Natural killer cell (primary cell): ENCODE data around the gene NAA16. TPM values are rescaled to one million over a fixed set of nuclear protein-coding genes. Genes with fewer than 3 reads are reported as not detected.

Experiments
- ATAC-seq, 3 donors: fragments of 150-1000 bp in 2 of 3; fragments of 200-7000 bp in 1 of 3; cut with Tn5 transposase; 1 replicate in 1 of 3; 2 replicates in 2 of 3; pipeline ENCODE4 v1.10.0; 2021; ENCODE audit warnings: mild to moderate bottlenecking in 2 of 3, moderate library complexity in 2 of 3
- DNase-seq, 2 donors: peaks; one replicate each; pipeline versions ENCODE4 v3.0.0 to v3.0.0-alpha.2; 2013 to 2021; ENCODE audit warnings: mixed read lengths in 1 of 2
- H3K27ac ChIP-seq: one replicate; pipeline ENCODE4 v1.5.1; 2013; ENCODE audit warnings: mild to moderate bottlenecking, low read length
- H3K27me3 ChIP-seq: one replicate; pipeline ENCODE4 v1.6.1; 2013; ENCODE audit warnings: low read length; ENCODE audit not compliant: control insufficient read depth, insufficient read depth
- H3K36me3 ChIP-seq: one replicate; pipeline ENCODE4 v1.6.1; 2013; ENCODE audit warnings: low read length; ENCODE audit not compliant: control insufficient read depth, insufficient read depth
- H3K4me1 ChIP-seq: one replicate; pipeline ENCODE4 v1.6.1; 2013; ENCODE audit warnings: low read length; ENCODE audit not compliant: control insufficient read depth, insufficient read depth
- H3K4me3 ChIP-seq: one replicate; pipeline ENCODE4 v1.5.1; 2013; ENCODE audit warnings: low read length
- H3K9me3 ChIP-seq: one replicate; pipeline ENCODE4 v1.6.1; 2013; ENCODE audit warnings: low read length; ENCODE audit not compliant: control insufficient read depth, insufficient read depth
- H3K27ac Mint-ChIP-seq, 2 donors: one replicate each; pipeline ENCODE4 v1.8.0; 2022; ENCODE audit warnings: mild to moderate bottlenecking in 2 of 2, mixed read lengths in 2 of 2, moderate library complexity in 1 of 2
- H3K27me3 Mint-ChIP-seq, 2 donors: one replicate each; pipeline ENCODE4 v1.8.0; 2022; ENCODE audit warnings: low read depth in 2 of 2, mixed read lengths in 2 of 2
- H3K36me3 Mint-ChIP-seq: one replicate; pipeline ENCODE4 v1.8.0; 2022; ENCODE audit warnings: mixed read lengths
- H3K4me1 Mint-ChIP-seq, 2 donors: one replicate each; pipeline ENCODE4 v1.8.0; 2022; ENCODE audit warnings: mixed read lengths in 2 of 2
- H3K4me3 Mint-ChIP-seq: one replicate; pipeline ENCODE4 v1.8.0; 2022; ENCODE audit warnings: mild to moderate bottlenecking, moderate library complexity, mixed read lengths
- H3K9me3 Mint-ChIP-seq, 2 donors: one replicate each; pipeline ENCODE4 v1.8.0; 2022; ENCODE audit warnings: mixed read lengths in 2 of 2
- WGBS: methylation state at CpG from one replicate; pipeline ENCODE4 v1.1.7; 2013; ENCODE audit warnings: missing lambda C conversion rate; ENCODE audit not compliant: insufficient coverage; 5-methylcytosine and 5-hydroxymethylcytosine counted together
- intact Hi-C: fragments of 100-400 bp; cut with micrococcal nuclease; formaldehyde crosslinking; loops from one replicate; pipeline ENCODE4 v1.14.2; 2022
- total RNA-seq, 4 donors: library from RNA; stranded (reverse); fragments of 120-200 nt in 1 of 4; gene quantifications; one replicate each; pipeline versions ENCODE4 v1.2.3 to v1.2.4, GENCODE V29; 2013 to 2022
- TF ChIP-seq, protein P1 (sequence below): fragments of 200-600 bp; IDR thresholded peaks from one replicate; pipeline ENCODE4 v1.8.0; 2022; ENCODE audit warnings: antibody characterized with exemption

Gene NAA16
- total RNA-seq, 3 donors from 2014 or later (not counting 1 experiment from before 2014, with no cell fraction given): 49.4 to 55.3 (median 53.1) TPM

GRCh38 chr13:41293272-41293671 is 17.8 kb upstream of the NAA16 start:
- Mint-ChIP-seq H3K36me3 (no peaks in the 10 kb centered on the region), H3K4me1 (no peaks in the 10 kb centered on the region), H3K27ac (no peak overlapping the region), H3K9me3 (no peaks in the 10 kb centered on the region), H3K4me3 (no peak overlapping the region), H3K27me3 (peaks cover 9 to 13% of the 10 kb centered on the region in 2 donors)
- no peaks in the 10 kb centered on the region for H3K27me3 ChIP-seq
- WGBS: no CpG with 5 or more reads among the region's 1 CpG
- H3K4me1 ChIP-seq: no peaks in the 10 kb centered on the region
- DNase-seq: no peak
- H3K4me3 ChIP-seq: no peak overlapping the region
- H3K27ac ChIP-seq: no peak overlapping the region
- no peaks in the 10 kb centered on the region for H3K36me3 ChIP-seq
- no peaks in the 10 kb centered on the region for H3K9me3 ChIP-seq
- intact Hi-C loops: no loop called here
- TF ChIP-seq, protein P1, sequence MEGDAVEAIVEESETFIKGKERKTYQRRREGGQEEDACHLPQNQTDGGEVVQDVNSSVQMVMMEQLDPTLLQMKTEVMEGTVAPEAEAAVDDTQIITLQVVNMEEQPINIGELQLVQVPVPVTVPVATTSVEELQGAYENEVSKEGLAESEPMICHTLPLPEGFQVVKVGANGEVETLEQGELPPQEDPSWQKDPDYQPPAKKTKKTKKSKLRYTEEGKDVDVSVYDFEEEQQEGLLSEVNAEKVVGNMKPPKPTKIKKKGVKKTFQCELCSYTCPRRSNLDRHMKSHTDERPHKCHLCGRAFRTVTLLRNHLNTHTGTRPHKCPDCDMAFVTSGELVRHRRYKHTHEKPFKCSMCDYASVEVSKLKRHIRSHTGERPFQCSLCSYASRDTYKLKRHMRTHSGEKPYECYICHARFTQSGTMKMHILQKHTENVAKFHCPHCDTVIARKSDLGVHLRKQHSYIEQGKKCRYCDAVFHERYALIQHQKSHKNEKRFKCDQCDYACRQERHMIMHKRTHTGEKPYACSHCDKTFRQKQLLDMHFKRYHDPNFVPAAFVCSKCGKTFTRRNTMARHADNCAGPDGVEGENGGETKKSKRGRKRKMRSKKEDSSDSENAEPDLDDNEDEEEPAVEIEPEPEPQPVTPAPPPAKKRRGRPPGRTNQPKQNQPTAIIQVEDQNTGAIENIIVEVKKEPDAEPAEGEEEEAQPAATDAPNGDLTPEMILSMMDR: no peak
- no peak for ATAC-seq

GRCh38 chr13:41294914-41295313 is 16.2 kb upstream of the NAA16 start:
- H3K4me1 Mint-ChIP-seq: no peaks in the 10 kb centered on the region
- 100% methylated on average over 1 of the region's 1 CpG for WGBS
- ATAC-seq (no peak), DNase-seq (no peak)
- peaks cover 8 to 17% of the 10 kb centered on the region in 2 donors for H3K27me3 Mint-ChIP-seq
- no peak overlapping the region for H3K27ac ChIP-seq
- H3K4me3 ChIP-seq: no peak overlapping the region
- no peaks in the 10 kb centered on the region for H3K9me3 Mint-ChIP-seq
- intact Hi-C loops: no loop called here
- H3K36me3 ChIP-seq: no peaks in the 10 kb centered on the region
- no peaks in the 10 kb centered on the region for H3K36me3 Mint-ChIP-seq
- H3K9me3 ChIP-seq: no peaks in the 10 kb centered on the region
- H3K4me3 Mint-ChIP-seq: no peak overlapping the region
- H3K4me1 ChIP-seq: no peaks in the 10 kb centered on the region
- no peaks in the 10 kb centered on the region for H3K27me3 ChIP-seq
- TF ChIP-seq, protein P1: no peak
- H3K27ac Mint-ChIP-seq: no peak overlapping the region

GRCh38 chr13:41295973-41296372 is 15.1 kb upstream of the NAA16 start:
- intact Hi-C loops: no loop called here
- no peaks in the 10 kb centered on the region for H3K9me3 Mint-ChIP-seq
- TF ChIP-seq, protein P1: no peak

GRCh38 chr13:41296879-41297646 is 14.0 kb upstream of the NAA16 start:
- ATAC-seq: no peak
- Histone ChIP-seq H3K4me3 (no peak overlapping the region), H3K4me1 (no peaks in the 10 kb centered on the region), H3K9me3 (no peaks in the 10 kb centered on the region), H3K36me3 (no peaks in the 10 kb centered on the region), H3K27ac (no peak overlapping the region), H3K27me3 (no peaks in the 10 kb centered on the region)
- DNase-seq: no peak
- no peaks in the 10 kb centered on the region for H3K4me1 Mint-ChIP-seq
- intact Hi-C loops: no loop called here
- no peaks in the 10 kb centered on the region for H3K36me3 Mint-ChIP-seq
- 96% methylated on average over 3 of the region's 3 CpGs for WGBS
- no peak overlapping the region for H3K27ac Mint-ChIP-seq
- no peak overlapping the region for H3K4me3 Mint-ChIP-seq
- TF ChIP-seq, protein P1: no peak
- H3K9me3 Mint-ChIP-seq: no peaks in the 10 kb centered on the region
- H3K27me3 Mint-ChIP-seq: peaks cover 6 to 9% of the 10 kb centered on the region in 2 donors

More at GRCh38 chr13:41295973-41296372, 15.1 kb upstream of the NAA16 start:
- ATAC-seq: no peak
- H3K9me3 ChIP-seq: no peaks in the 10 kb centered on the region
- Mint-ChIP-seq H3K4me3 (no peak overlapping the region), H3K4me1 (no peaks in the 10 kb centered on the region), H3K27ac (no peak overlapping the region), H3K36me3 (no peaks in the 10 kb centered on the region), H3K27me3 (peaks cover 8 to 17% of the 10 kb centered on the region in 2 donors)
- H3K4me1 ChIP-seq: no peaks in the 10 kb centered on the region
- WGBS: 94% methylated on average over 1 of the region's 1 CpG
- H3K27me3 ChIP-seq: no peaks in the 10 kb centered on the region
- H3K36me3 ChIP-seq: no peaks in the 10 kb centered on the region
- H3K27ac ChIP-seq: no peak overlapping the region
- no peak for DNase-seq
- no peak overlapping the region for H3K4me3 ChIP-seq
